Fibroblast of upper back skin (primary cell): Measurements from ENCODE around the gene RHOV.

Experiments used
- DNase-seq: peaks from one replicate; pipeline ENCODE4 v3.0.0-alpha.2; 2013

The RHOV gene, protein sequence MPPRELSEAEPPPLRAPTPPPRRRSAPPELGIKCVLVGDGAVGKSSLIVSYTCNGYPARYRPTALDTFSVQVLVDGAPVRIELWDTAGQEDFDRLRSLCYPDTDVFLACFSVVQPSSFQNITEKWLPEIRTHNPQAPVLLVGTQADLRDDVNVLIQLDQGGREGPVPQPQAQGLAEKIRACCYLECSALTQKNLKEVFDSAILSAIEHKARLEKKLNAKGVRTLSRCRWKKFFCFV

DNA sequence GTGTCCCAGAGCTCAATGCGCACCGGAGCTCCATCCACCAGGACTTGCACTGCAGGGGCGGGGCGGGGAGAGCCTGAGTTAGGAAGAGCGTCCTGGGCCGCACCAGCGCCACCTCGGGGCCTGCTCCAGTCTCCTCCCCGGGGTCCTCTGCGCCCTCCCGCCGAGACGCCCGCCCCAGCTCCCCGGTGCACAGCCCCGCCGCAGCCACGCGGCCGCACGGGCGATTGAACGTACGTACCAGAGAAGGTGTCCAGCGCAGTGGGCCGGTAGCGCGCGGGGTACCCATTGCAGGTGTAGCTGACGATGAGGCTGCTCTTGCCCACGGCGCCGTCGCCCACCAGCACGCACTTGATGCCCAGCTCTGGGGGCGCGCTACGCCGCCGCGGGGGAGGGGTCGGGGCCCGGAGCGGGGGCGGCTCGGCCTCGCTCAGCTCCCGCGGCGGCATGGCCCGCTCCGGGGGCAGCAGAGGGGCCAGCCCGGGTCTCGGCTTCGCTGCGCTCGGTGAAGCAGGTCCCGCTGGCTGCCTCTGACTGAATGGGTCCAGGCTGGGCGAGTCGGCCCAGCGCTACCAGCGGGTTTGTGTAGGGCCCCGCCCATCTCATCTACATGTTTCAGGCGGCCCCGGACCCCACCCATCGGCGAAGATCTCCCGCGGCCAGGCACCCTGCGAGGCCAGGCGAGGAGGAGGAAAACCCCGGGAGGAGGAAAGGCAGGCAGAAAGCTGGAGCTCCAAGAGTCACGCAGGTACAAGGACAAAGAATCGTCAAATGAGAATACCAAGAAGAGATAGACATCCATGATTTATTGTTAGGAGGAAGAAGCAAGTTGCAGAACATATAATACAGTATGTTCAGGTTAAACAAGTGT, at the start of gene RHOV:
RHOV (minus strand) TSS at position 541 of the 868 bp plus-strand sequence; CDS start at position 446, 95 bp downstream.
- DNase-seq = peak; percentile 27

DNA sequence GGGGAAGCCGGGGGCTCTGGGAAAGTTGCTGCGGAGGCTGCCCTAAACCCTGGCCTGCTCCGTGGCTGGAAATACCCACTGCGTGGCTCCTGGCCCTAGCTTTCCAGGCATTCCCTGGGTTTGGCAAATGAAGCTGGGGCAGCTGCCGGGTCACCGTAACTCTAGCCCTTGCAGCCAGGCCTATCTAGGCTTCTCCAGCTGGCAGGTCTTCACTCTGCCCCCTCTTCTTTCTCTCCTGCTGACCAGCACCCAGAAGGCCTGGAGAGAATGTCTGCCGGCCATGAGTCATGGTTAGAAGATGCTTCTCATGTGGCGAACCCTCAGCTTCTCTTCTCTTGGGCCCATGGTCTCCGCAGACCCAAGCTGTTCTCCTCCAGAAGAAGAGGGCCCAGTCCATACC, 49.5 kb upstream of the RHOV start:
- no peak for DNase-seq

DNA sequence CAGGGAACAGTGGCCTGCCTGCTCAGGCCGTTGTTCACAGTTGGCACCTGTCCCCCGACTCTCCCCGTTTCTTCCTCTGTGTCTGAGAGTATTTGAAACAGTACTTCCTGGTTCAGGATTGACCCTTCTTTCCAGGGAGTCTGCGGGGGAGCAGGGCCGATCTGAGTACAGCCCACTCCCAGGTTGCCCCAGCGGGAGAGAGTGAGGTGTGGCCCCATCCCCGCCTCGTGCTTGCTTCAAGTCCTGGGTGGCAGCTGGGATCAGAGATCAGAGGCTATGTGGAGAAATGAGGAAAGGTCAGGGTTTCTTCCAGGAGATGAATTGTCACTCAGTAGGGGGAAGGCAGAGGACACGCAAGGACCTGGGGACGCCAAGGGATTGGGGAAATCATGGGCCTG, 48.6 kb upstream of the RHOV start:
- no peak for DNase-seq

DNA sequence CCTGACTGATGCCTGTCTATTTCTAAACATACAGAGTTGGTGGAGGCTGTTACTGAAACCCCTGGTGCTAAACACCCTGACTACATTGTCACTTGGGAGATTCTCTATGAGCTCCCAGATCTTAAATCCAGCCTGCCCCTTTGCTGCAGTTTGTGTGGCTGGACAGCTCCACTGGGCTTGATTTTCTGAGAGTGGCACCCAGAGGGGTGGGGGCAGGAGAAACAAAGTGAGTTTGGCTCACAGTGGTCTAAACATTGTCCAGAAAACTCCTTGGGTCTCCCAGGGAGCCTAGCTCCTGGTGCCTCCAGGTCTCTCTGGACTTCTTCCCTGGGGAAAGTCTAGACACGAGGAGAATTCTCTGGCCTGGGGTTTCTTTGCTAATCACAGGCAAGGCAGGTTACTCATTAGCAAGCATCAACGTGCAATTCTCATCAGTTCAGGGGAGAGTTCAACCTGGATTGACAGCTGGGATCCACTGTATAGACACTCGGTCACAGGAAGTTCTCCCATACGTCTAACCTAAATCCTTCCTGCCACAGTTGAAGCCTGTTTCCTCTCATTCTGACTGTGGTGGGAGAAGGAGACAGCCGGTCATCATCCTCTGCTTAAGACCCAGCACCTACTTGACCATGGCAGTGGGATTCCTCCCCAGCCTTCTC, 48.0 kb upstream of the RHOV start:
- no peak for DNase-seq

DNA sequence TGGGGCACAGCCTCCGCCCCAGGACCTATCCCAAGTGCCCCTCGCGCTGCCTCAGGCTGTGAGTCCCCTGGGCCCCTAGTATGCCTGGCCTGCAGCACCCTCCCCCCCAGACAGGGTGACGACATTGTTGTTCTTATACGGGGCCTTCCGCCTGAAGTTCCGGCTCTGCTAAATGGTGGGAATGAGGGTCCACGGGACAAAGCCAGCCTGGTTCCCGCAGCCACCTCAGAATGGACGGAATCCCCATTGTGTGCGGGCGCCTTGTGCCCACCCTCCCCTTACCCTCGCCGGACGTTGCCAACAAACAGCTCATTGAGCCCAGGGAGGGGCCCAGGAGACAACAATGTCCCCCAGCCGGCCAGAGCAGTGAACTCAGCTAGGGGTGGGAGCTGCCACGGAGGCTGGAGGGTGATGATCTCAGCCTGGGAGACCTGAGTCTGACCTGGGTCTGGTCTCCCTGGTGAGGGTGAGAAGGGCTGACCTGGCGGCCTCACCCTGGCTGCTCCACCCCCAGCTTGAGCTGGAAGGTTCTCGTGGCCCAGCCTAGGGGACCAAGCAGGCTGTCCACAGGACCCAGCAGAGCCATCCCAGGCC, 44.9 kb upstream of the RHOV start:
- no peak for DNase-seq

DNA sequence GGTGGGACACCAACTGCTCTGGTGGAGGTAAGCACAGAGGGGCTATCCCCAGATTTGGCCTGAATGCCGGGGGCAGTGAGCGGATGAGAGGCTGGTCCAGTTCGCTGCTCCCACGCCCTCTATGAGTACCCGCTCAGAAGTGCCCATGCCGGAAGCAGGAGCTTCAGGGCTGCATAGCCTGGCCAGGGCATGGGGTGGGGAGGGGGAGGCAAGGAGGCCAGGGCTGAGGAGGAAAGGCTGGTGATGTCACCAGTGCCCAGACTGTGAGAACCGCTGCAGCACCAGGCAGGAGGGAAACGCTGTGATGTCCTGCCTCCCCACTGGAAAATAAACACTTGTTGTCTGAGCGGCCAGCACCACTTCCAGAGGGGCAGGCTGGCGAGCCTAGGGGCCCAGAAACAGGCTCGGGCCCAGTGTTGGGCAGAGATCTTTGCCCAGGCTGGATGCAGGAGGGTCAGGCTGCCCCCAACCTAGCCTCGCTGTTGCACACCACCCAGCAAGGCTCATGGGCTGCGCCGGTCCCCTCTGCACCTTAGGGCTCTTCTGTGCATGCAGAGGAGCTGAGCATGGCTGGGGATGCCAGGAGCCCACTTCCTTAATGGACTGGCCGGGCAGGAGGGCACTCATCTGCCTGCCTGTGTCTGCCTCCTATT, 44.2 kb upstream of the RHOV start:
- no peak for DNase-seq

DNA sequence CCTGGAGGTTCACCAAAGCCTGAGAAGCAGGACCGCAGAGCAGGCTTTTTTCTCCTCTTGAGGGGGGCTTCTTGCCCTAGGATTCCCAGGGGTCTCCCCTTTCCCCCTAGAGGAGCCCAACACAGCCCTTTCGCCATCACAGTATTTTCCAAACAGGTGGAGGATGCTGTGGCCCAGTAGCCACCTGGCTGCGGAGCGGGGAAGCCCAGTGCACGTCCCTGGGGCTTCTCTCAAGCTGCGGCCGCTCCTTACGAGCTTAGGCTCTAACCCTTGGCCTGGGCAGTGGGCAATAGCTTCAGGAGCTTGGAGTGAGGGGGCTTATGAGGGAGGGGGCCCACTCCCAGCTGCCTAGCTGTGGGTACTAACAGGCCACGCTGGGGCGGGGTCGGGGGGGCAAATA, 43.6 kb upstream of the RHOV start:
- DNase-seq = no peak

DNA sequence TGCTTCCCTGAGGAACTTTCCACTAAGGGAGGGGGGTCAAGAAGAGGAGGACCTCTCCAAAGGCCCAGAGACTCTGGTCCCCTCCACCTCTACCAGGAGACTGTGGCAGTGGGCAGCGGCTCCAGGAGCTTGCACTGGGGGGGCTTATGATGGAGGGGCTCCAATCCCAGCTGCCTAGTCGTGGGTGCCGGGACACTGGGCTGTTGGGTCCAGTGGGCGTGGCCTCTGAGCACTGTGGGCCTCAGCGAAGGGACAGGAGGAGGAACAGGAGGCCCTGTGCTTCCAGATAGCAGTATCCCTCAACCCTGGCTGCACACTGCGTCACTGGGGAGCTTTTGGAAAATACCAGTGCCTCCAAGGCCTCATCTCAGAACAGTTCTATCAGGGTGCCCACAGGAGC, 41.6 kb upstream of the RHOV start:
- DNase-seq = no peak

DNA sequence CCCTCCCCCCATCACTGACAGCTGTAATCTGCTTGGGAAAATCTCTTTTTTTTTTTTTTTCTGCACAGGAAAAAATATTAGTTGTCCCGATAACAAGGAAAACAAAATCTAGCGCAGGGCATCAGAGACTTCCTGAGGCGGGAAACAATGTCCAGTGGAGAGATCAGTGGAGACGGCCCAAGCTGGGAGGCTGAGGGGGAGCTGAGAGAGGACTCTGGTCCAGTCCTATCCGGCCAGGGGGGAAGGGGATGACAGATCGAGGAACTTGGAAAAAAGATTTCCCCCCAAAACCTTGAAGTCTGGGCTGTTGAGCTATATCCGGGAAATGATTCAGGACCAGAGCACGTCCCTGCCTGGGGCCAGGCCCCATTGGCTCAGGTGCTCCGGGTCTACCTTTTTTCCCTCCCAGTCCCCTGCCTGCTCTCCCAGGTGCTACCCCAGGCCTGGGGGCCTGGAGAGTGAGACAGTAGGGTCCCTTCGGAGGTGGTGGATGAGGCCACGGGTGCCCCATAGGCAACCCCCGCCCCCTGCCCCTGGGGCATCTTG, 41.2 kb upstream of the RHOV start:
- DNase-seq = no peak

DNA sequence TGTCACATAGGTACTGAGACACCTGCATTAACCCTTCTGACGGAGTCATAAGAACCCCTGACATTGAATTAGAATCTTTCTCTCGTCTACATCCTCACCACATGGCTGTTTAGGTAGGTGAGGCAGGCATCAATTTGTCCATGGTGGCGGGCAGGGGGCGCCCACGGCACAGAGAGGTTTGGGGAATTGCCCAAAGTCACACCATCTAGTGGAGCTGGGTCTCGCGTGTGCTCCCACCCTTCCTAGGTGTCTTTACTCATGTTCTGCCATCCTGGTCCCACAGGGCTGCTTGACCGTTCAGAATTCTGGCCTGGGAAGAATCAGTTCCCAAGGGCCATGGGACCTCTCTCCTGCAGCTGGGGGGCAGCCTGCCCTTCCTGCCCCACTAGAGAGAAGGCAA, 40.5 kb upstream of the RHOV start:
- no peak for DNase-seq

DNA sequence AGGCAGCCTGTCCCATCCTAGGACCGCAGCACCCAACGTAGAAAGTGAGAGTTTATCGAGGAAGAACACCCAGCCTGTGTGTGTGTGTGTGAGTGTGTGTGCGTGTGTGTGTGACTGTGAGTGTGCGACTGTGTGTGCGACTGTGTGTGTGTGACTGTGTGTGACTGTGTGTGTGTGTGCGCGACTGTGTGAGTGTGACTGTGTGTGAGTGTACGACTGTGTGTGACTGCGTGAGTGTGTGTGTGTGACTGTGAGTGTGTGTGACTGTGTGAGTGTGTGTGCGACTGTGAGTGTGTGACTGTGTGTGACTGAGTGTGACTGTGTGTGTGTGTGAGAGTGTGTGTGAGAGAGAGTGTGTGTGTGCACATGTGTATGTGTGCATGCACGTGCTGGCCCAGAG, 40.0 kb upstream of the RHOV start:
- no peak for DNase-seq

DNA sequence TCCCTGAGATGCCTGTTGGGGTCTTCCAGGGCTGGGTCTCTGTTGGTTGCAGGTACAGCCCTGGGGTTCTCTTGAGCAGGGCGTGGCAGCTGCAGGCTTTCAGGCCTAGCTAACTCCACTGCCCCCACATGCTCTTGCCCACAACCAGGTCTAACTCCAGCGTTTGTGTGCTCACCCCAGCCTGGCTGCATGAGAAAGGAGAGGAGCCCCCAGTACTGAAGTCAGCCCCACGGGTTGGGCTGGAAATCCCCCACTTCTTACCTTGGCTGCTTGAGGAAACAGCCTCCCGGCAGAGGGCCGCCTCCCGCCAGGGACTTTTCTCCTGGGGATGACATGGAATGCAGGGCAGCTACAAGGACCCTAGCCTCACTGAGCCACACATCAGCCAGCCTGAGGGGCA, 38.4 kb upstream of the RHOV start:
- no peak for DNase-seq

DNA sequence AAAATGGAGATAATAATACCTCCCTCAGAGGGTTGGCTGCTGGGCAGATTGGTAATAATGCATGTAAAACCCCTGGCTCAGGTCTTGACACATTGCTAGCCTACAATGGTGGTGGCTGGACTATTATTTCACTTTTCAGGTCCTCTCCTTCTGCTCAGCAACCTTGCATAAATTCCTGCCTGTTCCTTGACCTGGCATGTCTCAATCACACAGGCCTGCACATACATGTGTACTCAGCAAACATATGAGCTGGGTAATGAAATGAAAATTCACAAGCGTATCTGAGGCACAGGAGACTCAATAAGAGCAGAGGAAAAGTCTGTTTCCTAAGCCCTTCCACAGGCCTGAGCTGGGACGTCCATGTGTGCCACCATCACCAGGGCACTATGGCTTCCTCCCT, 37.7 kb upstream of the RHOV start:
- no peak for DNase-seq

DNA sequence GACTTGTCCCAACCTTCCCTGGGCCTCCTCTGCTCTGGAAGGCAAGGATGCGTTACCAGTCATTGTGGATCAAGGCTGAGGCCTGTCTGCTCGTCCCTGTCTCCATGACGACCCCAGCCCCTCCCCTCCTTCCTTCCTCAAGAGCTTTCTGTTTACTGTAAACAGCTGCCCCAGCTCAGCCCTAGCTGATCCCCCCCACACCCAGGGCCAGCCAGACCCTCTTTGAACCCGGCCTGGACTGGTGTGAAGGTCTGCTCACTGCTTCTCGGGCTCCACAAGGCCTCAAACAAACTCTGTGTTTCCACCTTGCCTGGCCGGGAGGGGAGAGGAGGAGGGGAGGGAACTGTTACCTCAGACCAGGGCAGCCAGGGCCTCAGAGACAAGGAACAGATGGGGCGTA, 37.1 kb upstream of the RHOV start:
- DNase-seq = no peak

DNA sequence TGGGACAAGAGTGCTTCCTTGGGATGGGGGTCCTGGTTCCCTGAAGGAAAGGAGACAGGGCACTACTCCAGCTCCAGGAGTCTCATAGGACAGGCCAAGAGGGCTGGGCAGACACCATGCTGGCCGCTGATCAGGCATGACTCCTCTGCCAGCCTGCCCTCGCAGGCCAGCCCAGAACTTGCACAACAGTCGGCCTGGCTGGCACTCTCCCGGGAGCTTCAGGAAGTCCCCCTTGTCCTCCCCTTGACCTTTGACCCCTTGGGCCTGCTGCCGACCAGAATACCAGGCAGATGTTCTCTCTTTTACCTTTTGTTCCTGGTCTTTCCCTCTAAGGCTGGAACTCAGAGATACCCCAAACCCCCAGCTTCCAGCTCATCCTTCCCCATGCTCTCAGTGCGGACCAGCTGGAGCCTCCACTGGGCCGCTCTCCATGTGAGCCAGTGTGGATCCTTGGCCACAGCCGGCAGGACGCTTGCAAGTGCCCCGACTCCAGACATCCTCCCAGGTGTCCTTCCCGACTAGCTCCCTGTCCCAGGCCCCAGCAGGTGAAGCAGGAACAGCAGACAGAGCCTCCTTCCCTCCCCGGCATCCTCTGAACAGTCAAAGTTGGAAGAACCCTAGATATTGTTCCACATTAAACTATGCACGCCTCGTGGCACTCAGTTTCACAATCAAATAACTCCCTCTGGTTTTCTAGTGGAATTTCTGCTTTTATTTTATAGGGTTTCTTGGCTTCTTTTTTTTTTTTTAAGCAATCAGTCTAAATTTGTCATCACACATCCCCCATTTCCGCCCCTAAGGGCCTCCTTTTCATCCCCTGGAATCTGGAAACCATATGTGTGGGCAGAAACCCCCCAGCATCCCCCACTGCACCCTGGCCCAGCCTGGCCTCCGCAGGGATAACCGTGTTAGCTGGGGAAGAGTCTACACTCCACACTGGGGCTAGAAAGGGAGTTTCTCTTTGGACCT, 35.9 kb upstream of the RHOV start:
- peak; percentile 84 for DNase-seq

DNA sequence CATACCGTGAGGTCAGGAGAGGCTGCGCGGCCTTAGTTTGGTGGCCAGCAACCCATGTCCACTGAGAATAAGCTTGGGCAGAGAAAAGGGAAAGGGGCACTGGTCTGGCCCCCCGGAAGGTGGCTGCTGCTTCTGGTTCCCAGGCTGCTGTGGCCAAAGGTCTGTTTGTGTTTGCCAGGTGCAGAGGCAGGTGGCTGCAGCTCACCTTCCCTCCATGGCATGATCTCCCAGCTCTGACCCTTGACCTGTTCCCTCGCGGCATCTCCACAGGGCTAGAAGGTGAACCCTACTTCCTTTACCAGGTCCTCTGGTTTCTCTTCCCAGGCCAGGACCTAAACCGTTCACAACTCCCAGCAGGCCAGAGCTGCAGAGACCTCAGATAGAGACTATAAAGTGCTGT, 34.1 kb upstream of the RHOV start:
- no peak for DNase-seq

DNA sequence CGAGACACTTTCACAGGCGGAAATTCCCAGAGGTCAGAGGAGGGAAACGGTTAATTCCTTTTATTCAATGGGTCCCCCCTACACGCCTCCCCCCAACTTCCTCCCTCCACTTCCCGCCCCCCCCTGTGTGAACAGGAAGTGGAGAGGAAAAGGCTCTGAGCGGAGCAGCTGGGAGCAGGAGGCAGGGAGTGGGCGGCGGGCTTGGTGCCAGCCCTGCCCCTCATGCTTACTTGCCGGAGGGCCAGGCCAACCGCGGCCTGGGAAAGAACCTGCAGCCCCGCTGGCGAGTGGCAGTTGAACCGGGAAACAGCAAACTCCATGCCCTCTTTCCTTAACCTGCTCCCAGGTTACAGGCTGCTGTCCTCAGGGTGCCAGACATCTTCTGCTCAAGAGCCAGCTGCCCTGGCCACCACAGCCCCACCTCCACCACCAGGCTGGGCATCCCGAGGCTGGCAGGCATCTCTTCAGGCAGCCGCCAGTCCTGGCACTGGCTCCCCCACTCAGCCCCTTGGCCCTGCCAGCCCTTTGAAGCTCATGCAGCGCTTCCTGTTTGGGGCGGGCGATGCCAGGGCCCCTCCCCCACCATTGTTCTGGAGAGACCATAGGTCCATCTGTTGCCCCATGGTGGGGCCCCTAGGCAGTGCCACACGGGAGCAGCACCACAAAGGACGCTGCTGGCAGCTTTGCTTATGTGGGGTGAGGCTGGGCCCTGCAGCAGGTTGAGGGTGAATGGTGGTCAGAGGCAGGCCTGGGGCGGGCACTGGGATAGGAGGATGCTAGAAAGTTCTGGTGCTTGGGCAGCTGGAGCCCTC, 33.2 kb upstream of the RHOV start:
- no peak for DNase-seq

DNA sequence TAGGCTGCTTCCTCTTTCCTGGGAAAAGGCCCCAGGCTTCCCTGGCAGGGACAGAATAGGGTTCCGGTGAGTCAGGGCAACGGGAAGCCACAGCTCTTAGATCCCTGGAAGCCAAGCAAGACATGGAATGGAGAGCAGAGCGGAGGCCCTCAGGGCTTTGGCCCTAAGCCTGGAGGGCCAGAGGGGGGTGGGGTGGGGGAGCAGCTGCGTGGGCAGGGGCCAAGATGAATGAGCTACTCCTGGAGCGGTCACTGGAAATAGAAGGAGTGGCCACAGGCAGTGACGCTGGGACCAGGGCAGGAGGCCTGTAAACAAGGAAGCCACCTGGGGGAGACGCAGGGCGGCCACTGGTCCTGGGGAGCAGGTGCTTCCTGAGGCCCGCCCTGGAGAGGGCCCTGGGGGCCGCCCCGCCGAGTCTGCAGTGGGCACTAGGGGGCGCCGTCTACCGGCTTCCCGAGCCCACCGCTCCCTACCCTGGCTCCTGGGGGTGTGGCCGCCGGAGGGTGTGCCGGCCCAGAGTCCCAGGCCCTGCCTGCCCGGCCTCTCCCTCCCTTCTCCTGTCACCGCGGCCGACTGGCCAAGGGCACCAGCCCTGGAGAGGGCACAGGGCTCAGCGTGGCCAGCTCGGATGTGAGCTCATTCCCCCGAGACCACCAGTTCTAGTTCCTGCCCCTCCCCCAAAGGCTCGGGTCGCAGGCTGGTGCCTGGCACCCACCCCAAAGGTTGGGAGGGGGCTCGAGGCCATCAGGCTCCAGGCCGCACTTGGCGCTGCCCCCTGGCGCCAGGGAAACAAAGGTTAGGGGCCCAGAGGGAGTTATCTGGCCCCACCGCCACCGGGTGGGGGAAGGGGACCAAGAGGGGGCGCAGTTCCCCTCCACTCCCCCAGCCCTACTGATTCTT, 32.3 kb upstream of the RHOV start:
- DNase-seq = peak; percentile 92

DNA sequence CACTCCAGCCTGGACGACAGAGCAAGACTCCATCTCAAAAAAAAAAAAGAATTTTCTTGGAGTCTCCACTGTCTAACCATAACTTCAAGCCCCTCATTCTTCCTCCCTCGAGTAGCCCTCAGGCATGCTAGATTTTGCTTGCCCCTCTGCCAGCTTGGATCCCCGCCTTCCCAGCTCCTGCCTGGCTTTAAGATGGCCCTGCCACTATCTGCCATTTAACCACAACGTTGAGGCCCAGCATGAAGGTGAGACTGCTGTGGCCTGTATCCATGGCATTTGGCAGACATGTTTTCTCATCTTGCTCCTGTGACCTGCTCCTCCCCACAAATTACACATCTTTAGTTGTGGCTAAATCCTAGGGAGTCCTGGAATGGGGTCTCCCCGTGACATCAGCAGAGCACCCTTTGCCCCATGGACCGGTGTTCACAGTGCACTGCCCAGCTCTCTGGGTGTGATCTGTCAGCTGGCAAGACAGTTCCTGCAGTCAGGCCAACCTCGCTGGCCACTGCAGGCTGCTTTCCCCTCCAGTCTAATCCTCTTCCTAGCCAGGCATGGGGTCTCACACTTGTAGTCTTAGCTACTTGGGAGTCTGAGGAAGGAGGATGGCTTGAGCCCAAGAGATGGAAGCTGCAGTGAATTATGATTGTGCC, 30.6 kb upstream of the RHOV start:
- no peak for DNase-seq
